ENCODE data around the gene LPP. TPM values are rescaled to one million over a fixed set of nuclear protein-coding genes. Genes with fewer than 3 reads are reported as not detected.

LPP gene
- total RNA-seq, 6 experiments from 2014 or later = 84.1 to 121 (median 102) TPM

DNA sequence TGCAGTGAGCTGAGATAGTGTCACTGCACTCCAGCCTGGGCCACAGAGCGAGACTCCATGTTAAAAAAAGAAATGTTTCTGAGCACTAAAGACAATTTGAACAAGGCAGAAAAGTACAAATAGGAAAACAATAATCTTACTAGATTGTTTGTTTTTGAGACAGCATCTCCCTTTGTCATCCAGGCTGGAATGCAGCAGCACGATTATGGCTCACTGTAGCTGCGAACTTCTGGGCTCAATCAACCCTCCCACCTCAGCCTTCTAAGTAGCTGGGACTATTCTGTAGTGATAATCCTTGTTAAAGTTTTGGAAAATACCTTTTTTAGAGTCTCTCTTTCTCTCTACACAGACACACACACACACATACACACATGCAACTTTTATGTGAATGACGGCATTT is 107.1 kb downstream of the LPP start:
- TF ChIP-seq, protein P1, sequence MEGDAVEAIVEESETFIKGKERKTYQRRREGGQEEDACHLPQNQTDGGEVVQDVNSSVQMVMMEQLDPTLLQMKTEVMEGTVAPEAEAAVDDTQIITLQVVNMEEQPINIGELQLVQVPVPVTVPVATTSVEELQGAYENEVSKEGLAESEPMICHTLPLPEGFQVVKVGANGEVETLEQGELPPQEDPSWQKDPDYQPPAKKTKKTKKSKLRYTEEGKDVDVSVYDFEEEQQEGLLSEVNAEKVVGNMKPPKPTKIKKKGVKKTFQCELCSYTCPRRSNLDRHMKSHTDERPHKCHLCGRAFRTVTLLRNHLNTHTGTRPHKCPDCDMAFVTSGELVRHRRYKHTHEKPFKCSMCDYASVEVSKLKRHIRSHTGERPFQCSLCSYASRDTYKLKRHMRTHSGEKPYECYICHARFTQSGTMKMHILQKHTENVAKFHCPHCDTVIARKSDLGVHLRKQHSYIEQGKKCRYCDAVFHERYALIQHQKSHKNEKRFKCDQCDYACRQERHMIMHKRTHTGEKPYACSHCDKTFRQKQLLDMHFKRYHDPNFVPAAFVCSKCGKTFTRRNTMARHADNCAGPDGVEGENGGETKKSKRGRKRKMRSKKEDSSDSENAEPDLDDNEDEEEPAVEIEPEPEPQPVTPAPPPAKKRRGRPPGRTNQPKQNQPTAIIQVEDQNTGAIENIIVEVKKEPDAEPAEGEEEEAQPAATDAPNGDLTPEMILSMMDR (IDR thresholded peaks at IDR 0.05) = no peak
- H3K36me3 Mint-ChIP-seq (ENCODE audit: low read depth) = 0 out of 2 replicates have a peak, but pooled peaks cover 5% of the 10 kb centered on the region
- peaks cover 43% of the 10 kb centered on the region for H3K4me1 Mint-ChIP-seq (ENCODE audit: low read depth)
- H3K9me3 Mint-ChIP-seq = no peaks in the 10 kb centered on the region
- no peaks in the 10 kb centered on the region; the same call in none of the 2 replicates for H3K27me3 Mint-ChIP-seq (ENCODE audit: insufficient read depth)
- peak overlapping the region; percentile 65 for H3K27ac Mint-ChIP-seq
- no peak overlapping the region for H3K4me3 Mint-ChIP-seq
- no peak for DNase-seq

DNA sequence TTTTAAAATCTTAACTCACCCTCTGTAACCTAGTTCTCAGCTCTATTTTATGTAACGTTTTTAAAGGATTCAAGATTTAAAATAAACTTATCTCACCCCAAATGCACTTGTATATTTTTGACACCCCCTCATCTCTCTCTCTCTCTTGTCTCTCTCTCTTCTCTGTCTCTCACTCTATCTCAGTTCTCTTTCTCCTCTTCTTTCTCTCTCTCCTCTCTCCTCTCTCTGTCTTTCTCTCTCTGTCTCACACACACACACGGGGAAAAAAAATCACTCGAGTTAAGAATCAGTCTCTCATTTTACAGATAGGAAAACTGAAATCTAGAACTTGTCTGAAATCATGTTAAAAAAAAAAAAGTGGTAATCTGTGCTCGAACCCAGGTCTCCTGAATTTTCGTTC is 108.5 kb downstream of the LPP start:
- Mint-ChIP-seq H3K4me1 (ENCODE audit: low read depth) (peaks cover 35% of the 10 kb centered on the region), H3K36me3 (ENCODE audit: low read depth) (0 out of 2 replicates have a peak, but pooled peaks cover 5% of the 10 kb centered on the region), H3K4me3 (peak overlapping the region; percentile 73; the same call in 1 of the 2 replicates), H3K9me3 (no peaks in the 10 kb centered on the region), H3K27ac (no peak overlapping the region), H3K27me3 (ENCODE audit: insufficient read depth) (no peaks in the 10 kb centered on the region; the same call in none of the 2 replicates)
- TF ChIP-seq, protein P1 (IDR thresholded peaks at IDR 0.05) = no peak
- DNase-seq = no peak

DNA sequence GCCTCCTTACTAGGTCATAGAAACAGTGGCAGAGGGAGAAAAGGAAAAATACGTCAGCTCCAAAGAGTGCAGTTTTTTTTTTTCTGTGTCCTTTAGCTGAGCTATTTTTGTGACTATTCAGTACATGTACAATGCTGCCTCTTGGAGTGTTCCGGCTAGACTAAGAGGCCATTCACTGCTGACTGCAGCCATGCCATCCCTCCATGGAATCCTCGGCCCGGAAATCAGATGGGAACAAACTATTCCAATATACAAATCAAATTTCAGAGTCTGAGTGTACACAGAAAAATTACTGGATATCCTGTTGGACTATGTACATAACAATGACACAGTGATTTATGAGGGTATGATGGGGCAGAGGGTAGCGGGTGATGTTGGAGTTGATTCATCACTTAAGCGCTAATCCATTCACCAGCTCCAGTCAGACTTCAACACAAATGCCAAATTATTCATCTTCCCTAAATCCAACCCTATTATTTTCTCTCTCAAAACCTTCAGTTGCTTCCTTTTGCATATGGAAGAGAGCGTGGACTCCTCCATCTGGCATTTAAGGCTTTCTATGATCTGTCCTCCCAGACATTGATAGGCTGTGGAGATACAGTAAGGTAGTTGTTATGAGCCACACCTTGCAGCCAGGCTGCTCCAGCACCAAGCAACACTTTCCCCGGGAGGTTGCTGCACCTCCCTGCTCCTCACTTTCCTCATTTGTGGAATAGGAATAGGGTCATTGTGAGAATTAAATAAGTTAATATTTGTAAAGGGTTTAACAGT is 109.1 kb downstream of the LPP start:
- Mint-ChIP-seq H3K9me3 (no peaks in the 10 kb centered on the region), H3K27me3 (ENCODE audit: insufficient read depth) (no peaks in the 10 kb centered on the region; the same call in none of the 2 replicates), H3K36me3 (ENCODE audit: low read depth) (0 out of 2 replicates have a peak, but pooled peaks cover 6% of the 10 kb centered on the region), H3K4me3 (peak overlapping the region; percentile 73; the same call in 1 of the 2 replicates), H3K4me1 (ENCODE audit: low read depth) (peaks cover 29% of the 10 kb centered on the region), H3K27ac (no peak overlapping the region)
- peak; percentile 92 for DNase-seq
- TF ChIP-seq, protein P1 (IDR thresholded peaks at IDR 0.05) = no peak

DNA sequence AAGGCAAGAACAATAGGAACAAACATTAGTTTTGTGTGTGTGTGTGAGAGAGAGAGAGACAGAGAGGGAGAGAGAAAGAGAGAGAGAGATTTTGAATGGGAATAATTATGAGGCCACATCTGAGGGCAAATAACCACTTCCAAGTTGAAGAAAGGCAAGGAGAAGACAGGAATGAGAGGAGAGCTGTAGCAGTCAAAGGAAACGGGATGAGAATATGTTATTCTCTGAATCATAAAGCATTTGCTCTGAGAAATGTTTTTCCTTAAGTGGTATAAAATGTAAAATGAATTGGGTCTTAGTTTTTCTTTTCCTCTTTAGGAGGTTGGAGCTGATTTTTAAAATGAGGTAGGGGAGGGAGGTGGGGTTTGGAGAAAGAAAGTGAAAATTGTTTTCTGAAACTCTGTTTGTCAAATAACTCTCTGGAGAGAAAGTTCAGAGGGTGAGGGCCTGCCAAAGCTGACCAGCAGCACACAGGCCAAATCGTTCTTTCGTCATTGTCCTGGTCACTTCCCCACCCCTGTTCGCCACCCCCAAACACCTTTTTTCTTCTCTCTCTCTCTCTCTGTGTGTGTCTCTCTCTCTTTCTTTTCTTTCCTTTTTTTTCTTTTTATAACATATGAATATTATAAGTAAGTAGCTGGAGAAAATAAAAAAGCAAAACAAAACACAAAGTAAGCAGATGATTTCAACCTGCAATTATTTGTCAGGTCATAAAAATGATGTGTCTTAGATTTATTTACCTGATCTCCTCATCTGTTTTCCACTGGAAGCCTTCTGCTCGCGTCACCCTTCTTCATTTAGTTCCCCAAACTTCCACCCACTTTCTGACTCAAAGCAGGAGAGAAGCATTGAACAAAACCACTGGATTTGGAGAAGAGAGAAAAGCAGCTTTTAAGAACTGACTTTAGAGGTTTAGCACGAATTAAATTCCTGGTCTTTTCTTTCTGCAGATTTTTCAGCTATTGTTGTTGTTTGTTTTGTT is 110.6 kb downstream of the LPP start:
- H3K36me3 Mint-ChIP-seq (ENCODE audit: low read depth) = 0 out of 2 replicates have a peak, but pooled peaks cover 5% of the 10 kb centered on the region
- no peaks in the 10 kb centered on the region for H3K9me3 Mint-ChIP-seq
- DNase-seq = peak; percentile 64
- TF ChIP-seq, protein P1 (IDR thresholded peaks at IDR 0.05) = no peak
- H3K27ac Mint-ChIP-seq = no peak overlapping the region
- H3K4me3 Mint-ChIP-seq = no peak overlapping the region
- H3K27me3 Mint-ChIP-seq (ENCODE audit: insufficient read depth) = no peaks in the 10 kb centered on the region; the same call in none of the 2 replicates
- H3K4me1 Mint-ChIP-seq (ENCODE audit: low read depth) = peaks cover 15% of the 10 kb centered on the region

DNA sequence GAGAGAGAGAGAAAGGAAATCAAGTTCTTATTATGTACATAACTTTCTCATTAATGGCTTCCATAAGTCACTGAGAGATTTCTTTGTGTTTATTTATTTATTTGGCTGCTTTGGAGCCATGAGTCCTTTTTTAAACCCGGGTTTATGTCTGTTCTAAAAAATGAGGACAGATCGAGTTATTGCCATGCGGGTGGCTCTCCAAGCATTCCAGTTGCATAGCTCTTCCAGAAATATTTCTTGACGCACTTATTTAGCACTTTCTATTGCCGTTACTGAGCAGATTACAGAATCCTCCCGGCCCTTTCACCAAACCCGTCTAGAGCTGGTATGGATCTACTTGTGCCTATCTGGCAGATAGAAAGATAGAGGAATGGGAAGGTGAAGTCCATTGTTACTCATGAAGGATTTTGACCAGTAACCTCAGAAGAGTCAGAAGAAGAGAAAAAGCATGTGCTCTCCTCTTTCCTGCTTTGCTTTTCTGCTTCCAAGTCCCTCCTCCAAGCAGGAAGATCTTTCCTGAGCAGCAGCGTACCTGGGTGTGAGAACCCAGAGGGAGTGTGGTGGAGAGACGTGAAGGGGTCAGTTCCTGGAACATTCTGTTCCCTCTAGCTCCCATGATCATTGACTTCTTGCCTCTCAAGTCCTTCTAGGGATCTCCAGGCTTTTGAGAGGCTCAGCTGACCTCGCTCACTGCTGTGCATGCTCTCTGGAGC is 112.8 kb downstream of the LPP start:
- H3K4me3 Mint-ChIP-seq = no peak overlapping the region
- H3K9me3 Mint-ChIP-seq = no peaks in the 10 kb centered on the region
- H3K36me3 Mint-ChIP-seq (ENCODE audit: low read depth) = 0 out of 2 replicates have a peak, but pooled peaks cover 5% of the 10 kb centered on the region
- DNase-seq = peak; percentile 74
- TF ChIP-seq, protein P1 (IDR thresholded peaks at IDR 0.05) = no peak
- no peaks in the 10 kb centered on the region; the same call in 1 of the 2 replicates for H3K4me1 Mint-ChIP-seq (ENCODE audit: low read depth)
- H3K27ac Mint-ChIP-seq = no peak overlapping the region
- no peaks in the 10 kb centered on the region; the same call in 1 of the 2 replicates for H3K27me3 Mint-ChIP-seq (ENCODE audit: insufficient read depth)

Data from HFFc6 (cell line).